HG03342 (cell line): ENCODE measurements around the gene SIGLEC12.
"Not testable (repeated sequence)": the region's sequence is repeated elsewhere in the genome, so short reads cannot be mapped to it uniquely, and the experiment has no call there.

Experiments used
- ATAC-seq: cut with Tn5 transposase; IDR thresholded peaks from one replicate; pipeline ENCODE4 v1.9.1; 2021; ENCODE audit warnings: mild to moderate bottlenecking, moderate library complexity; ENCODE audit not compliant: unreplicated experiment

Gene SIGLEC12

GRCh38 chr19:51460164-51460992, 41.2 kb downstream of the SIGLEC12 start:
- ATAC-seq = no peak

- ATAC-seq = no peak
These were observed 42.6 kb downstream of the SIGLEC12 start for GRCh38 chr19:51458899-51459505.

- no peak for ATAC-seq
These were observed 43.5 kb downstream of the SIGLEC12 start, which contains the start of gene SIGLEC8 for GRCh38 chr19:51458051-51458645. Gene SIGLEC8 (minus strand): TSS chr19:51458454. CDS start chr19:51458387, 67 bp downstream.

GRCh38 chr19:51457351-51458013, 44.1 kb downstream of the SIGLEC12 start:
- no peak for ATAC-seq

GRCh38 chr19:51456541-51457290, 44.9 kb downstream of the SIGLEC12 start:
- no peak for ATAC-seq

GRCh38 chr19:51450730-51451307, 50.8 kb downstream of the SIGLEC12 start:
- ATAC-seq = no peak

- ATAC-seq = no peak
These were observed 53.1 kb downstream of the SIGLEC12 start for GRCh38 chr19:51448411-51449016.

- no peak for ATAC-seq
These were observed 53.6 kb downstream of the SIGLEC12 start for GRCh38 chr19:51448011-51448410.

- not testable (repeated sequence) for ATAC-seq
These were observed 54.1 kb downstream of the SIGLEC12 start for GRCh38 chr19:51447510-51447909.

GRCh38 chr19:51441410-51442390, 59.9 kb downstream of the SIGLEC12 start:
- peak; percentile 89 for ATAC-seq
